ENCODE data around the gene FAM3B. TPM values are rescaled to one million over a fixed set of nuclear protein-coding genes. Genes with fewer than 3 reads are reported as not detected.
A peak's percentile ranks its signal among the peaks of the same experiment; 100 is the strongest.

Gene FAM3B
- total RNA-seq, 1 donor from 2014 or later = 0.91 TPM

DNA sequence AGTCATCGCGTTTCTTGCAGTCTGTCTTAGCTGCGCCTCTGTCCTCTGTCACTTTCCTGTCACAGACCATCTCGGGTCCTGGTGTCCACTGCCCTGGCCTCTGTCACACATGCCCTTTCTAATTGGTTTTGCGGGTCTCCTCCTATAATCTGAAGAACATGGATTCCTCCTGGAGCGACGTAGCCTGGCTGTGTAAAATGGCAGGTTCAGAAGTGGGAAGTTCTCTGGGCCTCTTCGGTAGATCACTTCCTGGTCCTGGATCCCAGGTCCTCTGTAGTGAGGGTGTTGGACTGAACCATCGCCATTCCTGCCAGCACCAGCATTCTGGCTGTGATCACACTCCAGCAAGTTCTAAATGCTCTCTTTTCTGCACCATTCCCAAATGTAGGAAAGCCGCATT lies 857 bp downstream of the FAM3B start:
- DNase-seq (ENCODE audit: low spot score) (no peak), ATAC-seq (no peak)

DNA sequence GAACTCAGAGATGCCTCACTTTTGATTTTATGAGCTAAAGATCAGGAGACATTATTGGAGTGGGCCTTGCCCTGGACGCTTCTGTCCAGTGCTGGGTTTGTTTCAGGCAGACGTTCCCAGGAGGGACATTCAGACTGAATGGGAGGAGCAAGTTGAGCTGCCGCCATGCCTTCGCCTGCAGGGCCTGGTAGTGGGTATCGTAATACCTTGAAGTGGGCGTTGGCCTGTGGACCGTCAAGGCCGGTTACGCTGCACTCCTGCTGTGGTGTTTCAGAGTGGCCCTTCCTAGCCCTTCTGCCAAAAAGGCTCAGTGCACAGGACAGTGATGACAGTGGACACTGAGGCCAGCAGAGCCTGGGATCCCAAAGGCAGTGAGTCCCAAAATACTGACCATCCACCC lies 1.6 kb downstream of the FAM3B start:
- no peak for ATAC-seq
- no peak for DNase-seq (ENCODE audit: low spot score)

DNA sequence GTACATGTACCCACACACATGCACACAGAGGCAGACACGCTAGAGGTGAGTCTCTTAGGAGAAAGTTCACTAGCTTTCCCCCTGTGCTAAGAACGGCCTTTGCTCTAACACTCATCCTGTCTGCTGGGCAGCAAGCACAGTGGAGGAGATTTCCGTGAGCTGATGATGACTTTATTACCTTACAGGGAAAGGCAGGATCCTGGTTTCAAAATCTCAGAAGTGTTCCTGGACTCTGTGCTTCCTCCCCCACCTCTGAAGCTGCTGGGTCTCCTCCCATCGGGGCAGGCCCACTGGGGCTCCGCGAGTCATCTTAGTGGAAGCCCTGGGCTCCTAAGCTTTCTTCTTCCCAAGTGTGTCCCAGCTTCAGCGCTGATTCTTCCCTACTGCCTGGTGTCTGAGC lies 2.7 kb downstream of the FAM3B start:
- ATAC-seq = no peak
- DNase-seq (ENCODE audit: low spot score) = no peak

DNA sequence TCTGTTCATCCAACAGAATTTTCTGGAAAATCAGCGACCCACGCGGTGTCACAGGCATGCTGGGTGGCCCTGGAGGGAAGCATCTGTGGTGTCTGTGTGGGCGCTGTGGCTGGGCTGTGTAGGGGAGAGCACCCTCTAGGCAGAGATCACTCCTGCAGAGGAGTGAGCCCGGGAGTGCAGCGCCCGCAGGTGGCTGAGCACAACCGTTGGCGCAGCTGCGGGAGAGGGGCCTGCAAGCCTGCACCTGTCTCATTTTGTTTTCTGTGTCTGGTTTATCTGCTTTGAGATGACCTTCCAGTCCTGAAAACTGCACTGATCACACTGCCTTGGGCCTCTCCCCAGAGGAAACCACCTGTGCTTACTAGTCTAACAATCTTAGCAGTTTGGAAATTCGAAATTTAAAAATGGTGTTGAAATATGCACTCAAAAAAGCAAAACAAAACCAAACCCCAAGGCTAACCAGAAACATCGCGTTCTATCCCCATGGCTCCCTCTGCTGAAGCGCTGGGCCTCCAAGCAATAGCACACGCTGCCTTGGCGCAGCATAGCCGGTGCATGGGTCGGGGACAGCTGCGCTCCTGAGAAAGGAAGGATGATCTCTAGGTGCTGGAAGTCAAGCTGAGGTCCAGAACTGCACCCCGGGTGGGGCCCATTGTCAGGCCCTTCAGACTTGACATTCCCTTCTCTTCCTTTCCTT lies 4.8 kb downstream of the FAM3B start:
- ATAC-seq = no peak
- DNase-seq (ENCODE audit: low spot score) = no peak

DNA sequence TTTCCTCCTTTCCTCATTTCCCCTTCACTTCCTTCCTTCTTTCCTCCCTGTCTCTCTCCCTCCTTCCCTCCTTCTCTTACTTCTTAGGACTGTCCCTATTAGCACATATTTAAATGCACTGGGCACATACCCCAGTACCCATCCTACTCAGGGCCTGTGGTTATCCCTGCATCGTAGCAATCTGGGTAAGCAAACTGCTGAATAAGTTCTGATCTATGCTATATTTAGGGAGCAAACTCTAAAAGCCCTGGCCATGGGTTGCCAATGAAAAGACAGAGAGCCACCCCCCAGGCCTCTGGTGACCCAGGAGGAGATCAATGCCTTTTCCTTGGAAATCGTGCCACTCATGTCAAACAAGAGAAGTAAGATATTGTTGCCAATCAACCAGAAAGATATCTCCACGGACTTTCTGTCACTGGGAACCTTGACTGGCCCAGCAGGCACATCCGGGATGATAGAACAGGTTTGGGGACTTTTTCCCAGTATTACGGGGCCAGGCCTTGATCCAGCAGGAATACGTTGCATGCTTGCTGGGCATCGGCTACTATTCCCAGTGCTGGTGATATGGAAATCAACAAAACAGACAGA lies 5.4 kb downstream of the FAM3B start:
- DNase-seq (ENCODE audit: low spot score) (no peak), ATAC-seq (no peak)

DNA sequence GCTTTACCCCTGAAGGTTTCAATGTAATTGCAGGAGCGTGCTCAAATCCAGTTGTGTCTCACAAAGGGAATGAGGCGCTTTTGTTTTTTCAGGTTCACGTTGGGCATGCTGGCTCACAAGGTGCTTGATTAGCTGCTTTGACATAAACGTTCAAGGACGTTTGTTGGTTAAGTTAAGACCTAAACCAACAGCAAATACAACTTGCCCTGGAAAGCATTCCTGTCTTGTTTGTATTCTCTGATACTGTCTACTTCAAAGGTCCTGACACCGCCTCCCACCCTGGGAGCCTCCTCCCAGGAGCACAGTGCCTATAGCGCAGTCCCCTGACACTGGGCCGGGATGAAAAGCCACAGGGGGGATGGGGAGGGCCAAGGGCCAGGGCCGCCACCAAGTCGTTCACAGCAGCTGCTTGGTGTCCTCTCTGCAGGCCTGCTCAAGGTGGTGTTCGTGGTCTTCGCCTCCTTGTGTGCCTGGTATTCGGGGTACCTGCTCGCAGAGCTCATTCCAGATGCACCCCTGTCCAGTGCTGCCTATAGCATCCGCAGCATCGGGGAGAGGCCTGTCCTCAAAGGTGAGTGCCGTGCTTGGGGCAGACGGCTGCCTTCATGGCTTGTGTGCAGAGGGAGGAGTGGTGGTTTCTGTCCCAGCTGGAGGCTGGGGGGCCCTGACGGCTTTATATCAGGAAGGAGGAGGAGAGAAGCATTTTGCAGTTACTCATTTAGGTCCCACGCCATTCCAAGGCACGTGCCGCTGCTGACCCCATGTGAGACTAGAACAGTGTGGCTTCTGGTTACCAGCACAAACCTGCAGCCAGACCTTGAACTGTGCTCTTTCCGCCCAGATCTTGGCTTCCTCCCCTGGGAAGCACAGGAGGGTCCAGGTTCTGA lies 6.1 kb downstream of the FAM3B start:
- ATAC-seq (no peak), DNase-seq (ENCODE audit: low spot score) (no peak)

DNA sequence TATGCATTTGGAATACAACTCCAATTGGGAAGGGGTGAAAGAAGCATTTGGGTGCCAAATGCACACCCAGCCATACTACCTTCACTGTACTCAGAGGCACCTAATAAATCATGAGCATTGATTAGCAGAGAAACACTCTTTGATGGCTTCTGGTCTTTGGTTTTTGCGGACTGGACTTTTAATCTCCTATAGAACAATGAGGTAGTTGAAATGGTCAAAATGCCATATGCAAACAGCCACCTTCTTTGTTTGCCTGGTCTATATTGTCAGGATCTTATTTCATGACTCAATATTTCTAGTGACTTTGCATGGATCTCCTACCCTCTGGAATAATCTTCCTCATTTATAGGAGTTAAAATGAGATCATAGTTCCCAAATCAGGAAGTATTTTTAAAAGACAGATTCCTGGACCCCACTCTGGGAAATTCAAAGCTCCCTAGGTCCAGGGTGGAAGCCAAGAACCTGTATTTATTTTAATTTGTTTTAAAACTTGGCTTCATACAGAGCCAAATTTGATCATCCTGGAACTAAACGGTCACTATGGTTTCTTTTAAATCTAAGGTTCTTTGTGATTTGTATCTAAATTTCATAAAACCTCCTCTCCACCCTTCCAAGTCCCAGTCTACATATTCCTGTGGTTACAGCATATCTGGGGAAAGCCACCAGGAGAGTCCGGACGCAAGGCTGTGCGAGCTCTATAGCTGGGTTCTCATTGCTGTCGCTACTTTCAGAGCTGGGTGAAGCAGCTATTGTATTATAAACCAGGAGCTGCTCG lies 8.7 kb downstream of the FAM3B start:
- DNase-seq (ENCODE audit: low spot score) (no peak), ATAC-seq (no peak)

DNA sequence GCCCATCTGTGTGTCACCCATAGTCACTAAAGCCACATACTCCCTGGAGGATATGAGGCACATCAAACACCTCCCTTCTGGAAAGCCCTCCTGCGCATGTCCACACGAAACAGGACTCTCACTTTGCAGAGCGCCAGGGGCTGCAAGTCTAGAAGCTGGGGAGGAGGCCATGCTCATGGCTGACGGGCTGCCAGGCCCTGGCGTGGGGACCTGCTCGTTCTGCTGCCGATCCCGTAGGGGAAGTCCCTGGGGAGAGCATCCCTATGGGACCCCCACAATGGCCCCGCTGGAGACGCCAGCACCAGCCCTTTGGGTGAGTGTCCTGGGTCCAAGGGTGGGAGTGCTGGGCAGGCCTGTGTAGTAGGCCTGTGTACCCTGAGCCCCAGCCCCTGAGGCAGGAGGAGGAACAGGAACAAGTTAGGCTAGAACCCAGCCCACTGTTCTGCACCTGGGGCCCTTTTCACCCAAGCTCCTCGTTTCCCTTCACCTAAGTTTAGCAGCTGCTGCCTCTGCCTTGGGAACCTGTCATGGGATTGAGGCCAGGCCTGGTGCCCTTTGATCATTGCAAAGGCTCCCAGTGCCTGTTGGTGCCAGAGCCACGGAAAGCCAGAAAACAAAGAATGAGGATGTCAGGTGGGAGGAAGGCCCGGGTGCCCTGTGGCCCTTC lies 9.9 kb downstream of the FAM3B start:
- peak; percentile 79 for DNase-seq (ENCODE audit: low spot score)
- peak; percentile 99 for ATAC-seq

DNA sequence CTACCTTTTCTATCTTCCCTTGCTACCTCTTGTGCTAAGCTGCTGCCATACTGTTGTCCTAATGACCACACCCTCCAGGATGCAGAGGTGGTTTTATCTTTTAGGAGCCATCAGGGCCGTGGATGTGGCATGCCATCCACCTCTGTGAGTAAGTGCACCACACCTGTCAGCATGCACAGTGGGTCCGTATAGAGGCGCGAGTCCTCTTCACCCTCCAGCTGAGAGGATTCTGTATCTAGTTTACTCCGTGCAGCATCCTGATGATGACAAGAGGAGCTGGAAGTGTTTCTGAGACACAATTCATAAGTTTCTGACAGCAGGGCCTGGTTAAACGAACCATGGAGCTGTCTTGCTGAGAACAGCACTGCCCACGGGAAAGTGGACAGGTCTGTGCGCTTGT lies 11.2 kb downstream of the FAM3B start:
- DNase-seq (ENCODE audit: low spot score) (no peak), ATAC-seq (no peak)

DNA sequence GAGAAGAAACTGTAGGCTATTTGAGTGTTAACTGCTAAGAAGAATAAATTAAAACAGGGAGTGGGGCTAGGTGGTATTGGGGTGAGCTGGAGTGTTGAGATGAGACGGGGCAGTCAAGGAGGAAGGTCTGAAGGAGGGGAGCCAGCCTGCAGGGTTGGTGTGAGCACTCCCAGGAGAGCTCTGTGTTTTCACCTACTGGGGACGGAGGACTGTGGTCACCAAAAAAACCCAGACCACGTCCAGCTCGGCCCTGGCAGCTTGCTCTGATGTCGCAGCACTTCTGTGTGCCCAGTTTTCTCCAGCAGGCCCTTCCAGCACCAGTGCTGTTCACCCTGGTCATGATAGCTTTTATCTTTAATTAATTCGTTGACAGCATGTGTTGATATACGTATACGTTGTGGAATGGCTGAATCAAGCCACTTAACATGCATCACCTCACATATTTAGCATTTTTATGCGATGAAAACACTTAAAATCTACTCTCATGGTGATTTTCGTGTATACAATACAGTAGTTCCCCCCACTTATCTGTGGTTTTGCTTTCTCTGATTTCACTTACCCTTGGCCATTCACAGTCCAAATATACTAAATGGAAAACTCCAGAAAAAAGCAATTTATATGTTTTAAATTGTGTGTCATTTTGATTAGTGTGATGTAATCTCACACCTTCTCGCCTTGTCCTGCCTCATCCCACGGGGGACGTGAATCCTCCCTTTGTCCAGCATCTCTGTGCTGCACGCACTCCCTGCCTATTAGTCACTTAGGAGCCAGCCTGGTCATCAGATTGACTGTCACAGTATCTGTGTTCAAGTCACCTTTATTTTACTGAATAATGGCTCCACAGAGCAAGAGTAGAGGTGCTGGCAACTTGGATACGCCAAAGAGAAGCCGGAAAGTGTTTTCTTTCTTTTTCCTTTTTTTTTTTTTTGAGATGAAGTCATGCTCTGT lies 12.3 kb downstream of the FAM3B start:
- ATAC-seq (no peak), DNase-seq (ENCODE audit: low spot score) (no peak)

DNA sequence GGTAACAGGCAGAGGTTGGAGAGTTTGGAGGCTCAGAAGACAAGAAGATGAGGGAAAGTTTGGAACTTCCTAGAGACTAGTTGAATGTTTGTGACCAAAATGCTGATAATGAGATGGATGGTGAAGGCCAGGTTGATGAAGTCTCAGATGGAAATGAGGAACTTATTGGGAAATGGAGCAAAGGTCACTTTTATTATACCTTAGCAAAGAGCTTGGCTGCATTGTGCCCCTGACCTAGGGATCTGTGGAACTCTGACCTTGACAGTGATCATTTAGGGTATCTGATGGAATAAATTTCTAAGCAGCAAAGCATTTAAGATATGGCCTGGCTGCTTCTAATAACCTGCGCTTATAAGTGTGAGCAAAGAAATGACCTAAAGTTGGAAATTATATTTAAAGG lies 17.2 kb downstream of the FAM3B start:
- no peak for ATAC-seq
- no peak for DNase-seq (ENCODE audit: low spot score)

DNA sequence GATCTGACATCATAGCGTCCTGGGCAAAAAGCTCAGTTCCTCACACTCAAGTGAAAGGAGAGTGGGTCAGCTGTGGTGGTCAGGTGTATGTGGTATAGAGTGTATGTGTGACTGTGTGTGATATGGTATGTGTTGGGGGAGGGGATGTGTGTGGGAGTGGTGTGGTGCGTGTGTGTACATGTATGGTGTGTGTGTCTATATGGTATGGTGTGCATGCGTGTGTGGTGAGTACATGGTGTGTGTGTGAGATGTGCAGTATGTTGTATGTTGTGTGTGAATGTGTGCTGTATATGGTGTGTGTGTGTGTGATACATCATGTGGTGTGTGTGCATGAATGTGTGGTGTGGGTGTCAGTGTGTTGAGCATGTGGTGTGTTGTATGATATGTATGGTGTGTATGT lies 20.9 kb downstream of the FAM3B start:
- no peak for ATAC-seq
- DNase-seq (ENCODE audit: low spot score) = no peak

DNA sequence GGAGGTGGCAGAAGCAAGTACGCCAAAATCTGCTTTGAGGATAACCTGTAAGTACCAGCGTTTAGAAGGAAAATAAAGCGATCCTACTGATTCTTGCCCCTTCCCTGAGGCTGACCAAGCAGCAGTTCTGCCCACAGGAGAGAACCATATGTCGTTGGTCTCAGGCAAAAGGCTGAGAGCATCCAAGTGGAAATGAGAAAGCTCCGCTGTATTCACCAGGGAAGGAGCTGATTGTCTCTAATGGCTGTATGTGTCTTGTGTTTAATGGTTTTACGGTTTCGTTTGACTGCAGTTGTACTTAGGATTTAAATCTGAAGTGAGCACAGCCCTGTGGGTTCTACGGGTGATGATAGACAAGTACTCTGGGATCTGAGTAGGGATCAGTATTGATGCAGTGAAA lies 21.9 kb downstream of the FAM3B start:
- DNase-seq (ENCODE audit: low spot score) = no peak
- ATAC-seq = no peak

DNA sequence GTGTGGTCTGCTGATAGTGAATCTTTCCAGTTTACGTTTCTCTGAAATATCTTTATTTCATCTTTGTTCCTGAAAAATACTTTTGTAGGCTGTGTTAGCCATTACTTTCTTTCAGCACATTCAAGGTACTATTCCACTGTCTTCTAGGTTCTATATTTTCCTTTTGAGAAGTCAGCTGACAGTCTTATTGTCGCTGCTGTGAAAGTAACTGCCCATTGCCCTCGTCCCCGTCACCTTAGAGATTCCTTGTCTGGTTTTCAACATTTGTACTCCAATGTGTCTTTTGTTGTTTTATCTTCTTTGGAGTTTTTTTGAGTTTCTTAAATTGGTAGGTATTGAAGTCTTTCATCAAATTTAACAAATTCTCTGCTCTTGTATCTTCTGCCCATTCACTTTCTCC lies 25.4 kb downstream of the FAM3B start:
- DNase-seq (ENCODE audit: low spot score) (no peak), ATAC-seq (no peak)

DNA sequence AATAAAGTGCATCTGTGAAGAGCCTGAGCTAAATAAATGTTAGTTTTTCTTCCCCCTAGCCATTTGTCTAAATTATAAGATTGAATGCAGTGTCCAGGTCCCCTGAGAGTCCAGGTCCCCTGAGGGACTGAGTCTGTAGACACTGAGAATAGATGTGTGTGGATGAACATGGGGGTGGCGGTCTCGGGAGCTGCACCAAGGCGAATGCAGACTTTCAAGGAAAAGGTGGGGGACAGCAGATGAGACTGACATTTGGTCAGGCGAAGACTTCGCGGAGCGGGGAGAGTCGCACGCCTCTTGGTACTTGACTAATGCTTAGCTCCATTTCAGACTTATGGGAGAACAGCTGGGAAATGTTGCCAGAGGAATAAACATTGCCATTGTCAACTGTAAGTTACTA lies 27.5 kb downstream of the FAM3B start:
- DNase-seq (ENCODE audit: low spot score) (no peak), ATAC-seq (no peak)

DNA sequence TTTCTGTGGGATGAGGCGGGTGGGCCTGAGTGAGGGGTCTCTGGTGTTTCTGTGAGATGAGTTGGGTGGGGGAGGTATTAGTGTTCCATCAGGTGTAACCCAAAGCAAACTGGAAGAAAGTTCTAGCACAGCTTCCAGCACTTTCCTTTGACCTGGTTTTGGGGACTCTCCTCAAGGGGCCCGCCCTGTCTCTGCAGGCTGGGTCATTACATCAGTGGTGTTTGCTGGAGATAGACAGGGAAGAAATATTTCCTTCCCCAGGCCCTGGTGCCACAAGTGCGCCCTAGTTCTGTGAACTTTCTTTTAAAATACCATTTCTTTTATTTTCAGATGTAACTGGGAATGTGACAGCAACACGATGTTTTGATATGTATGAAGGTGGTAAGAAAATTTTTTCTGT lies 28.8 kb downstream of the FAM3B start:
- DNase-seq (ENCODE audit: low spot score) (no peak), ATAC-seq (no peak)

DNA sequence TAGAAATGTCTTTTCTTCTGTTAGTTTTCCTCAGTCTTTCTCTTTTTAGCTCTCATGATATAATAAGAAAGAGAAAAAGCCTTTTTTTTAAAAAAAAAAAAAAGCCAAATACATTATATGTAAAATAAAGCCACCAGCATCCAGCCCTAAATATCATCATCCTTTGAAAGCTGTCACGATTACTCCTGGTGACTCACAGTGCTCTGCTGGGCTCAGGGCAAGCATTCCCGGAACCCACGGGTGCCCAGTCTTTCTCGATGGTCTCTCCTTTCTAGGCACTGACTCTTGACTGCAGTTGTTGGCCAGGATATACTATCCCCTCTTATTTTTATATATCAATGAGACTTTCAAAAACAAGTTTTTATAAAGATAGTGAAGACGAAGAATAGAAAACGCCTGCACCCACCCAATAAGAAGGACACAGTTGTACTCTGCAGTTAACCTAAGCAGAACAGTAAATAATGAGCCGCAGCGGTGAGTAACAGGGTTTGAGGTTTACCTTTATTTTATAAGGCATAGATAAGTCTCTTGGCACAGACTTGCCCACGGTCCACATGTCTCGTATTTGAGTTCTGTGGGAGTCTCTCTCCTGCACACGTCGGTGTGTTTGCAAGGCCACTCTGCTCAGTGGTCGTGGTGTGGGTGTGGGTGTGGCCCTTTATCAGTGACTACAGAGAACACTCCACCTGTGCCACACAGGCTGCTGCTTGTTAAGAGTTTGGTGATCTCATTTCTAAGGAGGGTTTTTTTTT lies 29.5 kb downstream of the FAM3B start:
- DNase-seq (ENCODE audit: low spot score) (no peak), ATAC-seq (no peak)

DNA sequence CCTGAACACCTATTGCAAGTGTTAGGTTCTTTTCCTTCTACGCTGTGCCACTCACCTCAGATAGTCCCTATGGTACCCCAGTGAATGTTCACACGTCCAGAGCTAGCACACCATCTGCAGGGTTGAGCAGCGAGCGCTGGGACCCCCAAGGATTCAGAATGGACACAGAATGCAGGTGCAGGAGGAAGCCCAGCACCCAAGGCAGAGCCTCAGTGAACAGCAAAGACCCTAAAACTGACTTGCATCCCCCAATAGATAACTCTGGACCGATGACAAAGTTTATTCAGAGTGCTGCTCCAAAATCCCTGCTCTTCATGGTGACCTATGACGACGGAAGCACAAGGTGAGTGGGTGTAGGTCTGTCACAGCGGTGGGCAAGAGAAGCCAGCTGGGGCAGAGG lies 30.2 kb downstream of the FAM3B start:
- DNase-seq (ENCODE audit: low spot score) = no peak

DNA sequence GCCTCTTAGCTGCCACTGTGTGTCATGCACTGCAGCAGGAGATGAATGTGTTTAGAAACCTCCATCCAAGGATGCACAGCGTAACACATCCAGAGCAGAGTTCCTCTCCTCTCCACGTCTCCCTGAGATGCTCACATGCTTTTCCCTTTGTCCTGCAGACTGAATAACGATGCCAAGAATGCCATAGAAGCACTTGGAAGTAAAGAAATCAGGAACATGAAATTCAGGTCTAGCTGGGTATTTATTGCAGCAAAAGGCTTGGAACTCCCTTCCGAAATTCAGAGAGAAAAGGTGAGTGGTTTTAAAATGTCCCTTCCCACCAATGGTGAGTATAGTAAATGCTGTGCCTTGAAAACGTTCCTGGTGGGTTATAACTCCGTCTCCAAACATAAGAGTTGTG lies 31.8 kb downstream of the FAM3B start:
- ATAC-seq (no peak), DNase-seq (ENCODE audit: low spot score) (no peak)

More for the DNA sequence above, 30.2 kb downstream of the FAM3B start:
- ATAC-seq = no peak
